ENCODE data around the gene ZNF302.

ZNF302 gene

GRCh38 chr19:34733266-34733745 is 55.8 kb downstream of the ZNF302 start:
- peak; percentile 34 for DNase-seq

GRCh38 chr19:34733746-34734536 is 56.5 kb downstream of the ZNF302 start, which contains the start of gene ZNF181:
Gene ZNF181 (plus strand): TSS chr19:34734243. CDS start chr19:34735038, 795 bp downstream.
- DNase-seq: peak; percentile 84

- peak; percentile 35 for DNase-seq
These were observed 57.1 kb downstream of the ZNF302 start for GRCh38 chr19:34734537-34735103.

All from NCI-H1105 (cell line).